HCT116 (cell line): ENCODE results near the gene PPIL1. TPM values are rescaled to one million over a fixed set of nuclear protein-coding genes. Genes with fewer than 3 reads are reported as not detected.

ENCODE experiments used
- ATAC-seq: fragments of 200-7000 bp; cut with Tn5 transposase; 2 replicates; pipeline ENCODE4 v1.9.1; 2020; ENCODE audit warnings: mild to moderate bottlenecking, moderate library complexity
- BruUV-seq: library from RNA; stranded (reverse); fragments of 400-500 nt; replicated peaks from 2 replicates; lab custom pipeline; 2021; lab: Mats Ljungman, UMichigan
- CTCF ChIA-PET: fragments of 300-600 bp; sonication (Branson Sonifier 250); formaldehyde crosslinking; loops from one replicate; lab custom pipeline; 2021; ENCODE audit warnings: antibody characterized with exemption; lab: Charles Lee
- POLR2A ChIA-PET: fragments of 300-600, 350-600 bp; sonication (Branson Sonifier 250); formaldehyde crosslinking; loops from one replicate; lab custom pipeline; 2021; ENCODE audit warnings: antibody characterized with exemption; lab: Charles Lee
- RAD21 ChIA-PET, 2 experiments: fragments of 300-600 bp; sonication (Branson Sonifier 250); formaldehyde crosslinking; loops; one replicate each; lab custom pipeline; 2023; ENCODE audit warnings: low total read pairs in 2 of 2; ENCODE audit not compliant: uncharacterized antibody in 2 of 2, unreplicated experiment in 2 of 2, low non-redundant PET in 1 of 2; lab: Charles Lee
- DNase-seq: peaks from one replicate; pipeline ENCODE4 v3.0.0-alpha.2; 2010; ENCODE audit warnings: low read depth, low spot score
- H2AFZ ChIP-seq: fragments of 200-600 bp; shearing (Covaris generic), sonication (generic); 2 replicates; pipeline ENCODE4 v1.6.1; 2017; ENCODE audit warnings: low read depth, mixed run types, mixed read lengths, antibody characterized with exemption, low read length; ENCODE audit not compliant: poor library complexity, severe bottlenecking
- H3K27ac ChIP-seq: 2 replicates; pipeline ENCODE4 v1.5.1; 2012; ENCODE audit warnings: low read depth, low read length
- H3K27me3 ChIP-seq: fragments of 200-600 bp; sonication (generic); 2 replicates; pipeline ENCODE4 v1.6.1; 2016; ENCODE audit warnings: mixed run types, low read length, mixed read lengths; ENCODE audit not compliant: insufficient read depth
- H3K36me3 ChIP-seq, 2 experiments: fragments of 200-500 bp in 1 of 2; fragments of 200-600 bp in 1 of 2; sonication (Bioruptor generic) in 1 of 2; sonication (generic) in 1 of 2; 2 replicates each; pipeline versions ENCODE4 v1.5.1 to v1.6.1; 2014 to 2016; ENCODE audit warnings: low read length in 2 of 2, inconsistent platforms in 1 of 2, mixed read lengths in 1 of 2, mixed run types in 1 of 2; ENCODE audit not compliant: insufficient read depth in 2 of 2, control insufficient read depth in 1 of 2
- H3K4me1 ChIP-seq, 2 experiments: fragments of 200-600 bp in 1 of 2; sonication (generic) in 1 of 2; 2 replicates each; pipeline versions ENCODE4 v1.5.1 to v1.6.1; 2012 to 2017; ENCODE audit warnings: low read length in 2 of 2, inconsistent platforms in 1 of 2, mild to moderate bottlenecking in 1 of 2, mixed read lengths in 1 of 2, mixed run types in 1 of 2, moderate library complexity in 1 of 2; ENCODE audit not compliant: insufficient read depth in 2 of 2, control insufficient read depth in 1 of 2
- H3K4me2 ChIP-seq: fragments of 200-600 bp; sonication (generic); 2 replicates; pipeline ENCODE4 v1.6.1; 2017; ENCODE audit warnings: mixed run types, low read length, mixed read lengths
- H3K4me3 ChIP-seq, 2 experiments: fragments of 200-600 bp in 1 of 2; sonication (generic) in 1 of 2; replicated peaks in 1 of 2; 2 replicates each; pipeline ENCODE4 v1.5.1; 2011 to 2016; ENCODE audit warnings: low read length in 2 of 2, control low read depth in 1 of 2, low read depth in 1 of 2, mild to moderate bottlenecking in 1 of 2, mixed read lengths in 1 of 2, mixed run types in 1 of 2
- H3K79me2 ChIP-seq: fragments of 200-600 bp; sonication (generic); 2 replicates; pipeline ENCODE4 v1.6.1; 2017; ENCODE audit warnings: mild to moderate bottlenecking, mixed run types, low read length, moderate library complexity, mixed read lengths; ENCODE audit not compliant: insufficient read depth
- H3K9ac ChIP-seq: fragments of 200-600 bp; sonication (generic); 2 replicates; pipeline ENCODE4 v1.6.1; 2016; ENCODE audit warnings: low read length, mixed read lengths
- H3K9me2 ChIP-seq: fragments of 200-600 bp; sonication (generic), shearing (Covaris generic); 2 replicates; pipeline ENCODE4 v1.6.1; 2017; ENCODE audit warnings: mixed run types, mild to moderate bottlenecking, moderate library complexity; ENCODE audit not compliant: insufficient read depth
- H3K9me3 ChIP-seq, 2 experiments: fragments of 200-500 bp in 1 of 2; fragments of 200-600 bp in 1 of 2; sonication (Bioruptor generic) in 1 of 2; sonication (generic) in 1 of 2; 2 replicates each; pipeline ENCODE4 v1.6.1; 2014 to 2017; ENCODE audit warnings: low read length in 2 of 2, mixed read lengths in 2 of 2, inconsistent platforms in 1 of 2, low read depth in 1 of 2, mild to moderate bottlenecking in 1 of 2, mixed run types in 1 of 2, moderate library complexity in 1 of 2; ENCODE audit not compliant: control insufficient read depth in 1 of 2, insufficient read depth in 1 of 2
- H4K20me1 ChIP-seq: fragments of 200-600 bp; sonication (generic), shearing (Covaris generic); 2 replicates; pipeline ENCODE4 v1.6.1; 2017; ENCODE audit warnings: mixed run types, mild to moderate bottlenecking, moderate library complexity; ENCODE audit not compliant: insufficient read depth
- CTCF ChIP-seq, 3 experiments: fragments of 200-600 bp in 1 of 3; sonication (generic) in 1 of 3; IDR thresholded peaks in 2 of 3; conservative IDR thresholded peaks in 1 of 3; 2 replicates each; pipeline ENCODE4 v1.5.1; 2012 to 2017; ENCODE audit warnings: low read depth in 2 of 3, low read length in 2 of 3, antibody characterized with exemption in 1 of 3, borderline replicate concordance in 1 of 3, control low read depth in 1 of 3, mild to moderate bottlenecking in 1 of 3, mixed read lengths in 1 of 3, mixed run types in 1 of 3, moderate library complexity in 1 of 3; ENCODE audit not compliant: insufficient read depth in 1 of 3
- EGR1 ChIP-seq: IDR thresholded peaks from 2 replicates; pipeline ENCODE4 v1.6.1; 2012; ENCODE audit warnings: low read depth
- ELF1 ChIP-seq: IDR thresholded peaks from 2 replicates; pipeline ENCODE4 v1.6.1; 2012; ENCODE audit warnings: low read depth, borderline replicate concordance
- EZH2 ChIP-seq: fragments of 200-600 bp; sonication (generic); IDR thresholded peaks from 2 replicates; pipeline ENCODE4 v1.6.1; 2017; ENCODE audit warnings: antibody characterized with exemption, mixed run types
- YY1 ChIP-seq: IDR thresholded peaks from 2 replicates; pipeline ENCODE4 v1.6.1; 2011; ENCODE audit warnings: low read length, low read depth, moderate library complexity, mild to moderate bottlenecking; ENCODE audit not compliant: insufficient replicate concordance; ENCODE audit errors: extremely low read depth
- ZBTB33 ChIP-seq: IDR thresholded peaks from 2 replicates; pipeline ENCODE4 v1.6.1; 2011; ENCODE audit warnings: mild to moderate bottlenecking, low read length, moderate library complexity; ENCODE audit not compliant: insufficient replicate concordance; ENCODE audit errors: extremely low read depth
- intact Hi-C: fragments of 100-400 bp; cut with micrococcal nuclease; formaldehyde crosslinking; loops from 2 replicates; pipeline ENCODE4 v1.10.0; 2022
- total RNA-seq: library from RNA; stranded (reverse); gene quantifications from one replicate; pipeline ENCODE4 v1.2.1, GENCODE V29; 2021; ENCODE audit not compliant: unreplicated experiment
- TF ChIP-seq, protein P1 (sequence below): IDR thresholded peaks from 2 replicates; pipeline ENCODE4 v1.6.1; 2012; ENCODE audit warnings: low read depth
- TF ChIP-seq, protein P2 (sequence below): IDR thresholded peaks from 2 replicates; pipeline ENCODE4 v1.6.1; 2012

Gene PPIL1
- total RNA-seq, 1 experiment from 2014 or later = 42.0 TPM

GRCh38 chr6:36824253-36824652, 50.4 kb downstream of the PPIL1 start (continued):
- no peak for TF ChIP-seq CTCF (IDR thresholded peaks at IDR 0.05 in 2 of 3, conservative IDR thresholded peaks at IDR 0.05 in 1 of 3; ENCODE audit: borderline replicate concordance in 1 of 3, insufficient read depth in 1 of 3, low read depth in 2 of 3, low read length in 2 of 3)
- TF ChIP-seq, protein P1, sequence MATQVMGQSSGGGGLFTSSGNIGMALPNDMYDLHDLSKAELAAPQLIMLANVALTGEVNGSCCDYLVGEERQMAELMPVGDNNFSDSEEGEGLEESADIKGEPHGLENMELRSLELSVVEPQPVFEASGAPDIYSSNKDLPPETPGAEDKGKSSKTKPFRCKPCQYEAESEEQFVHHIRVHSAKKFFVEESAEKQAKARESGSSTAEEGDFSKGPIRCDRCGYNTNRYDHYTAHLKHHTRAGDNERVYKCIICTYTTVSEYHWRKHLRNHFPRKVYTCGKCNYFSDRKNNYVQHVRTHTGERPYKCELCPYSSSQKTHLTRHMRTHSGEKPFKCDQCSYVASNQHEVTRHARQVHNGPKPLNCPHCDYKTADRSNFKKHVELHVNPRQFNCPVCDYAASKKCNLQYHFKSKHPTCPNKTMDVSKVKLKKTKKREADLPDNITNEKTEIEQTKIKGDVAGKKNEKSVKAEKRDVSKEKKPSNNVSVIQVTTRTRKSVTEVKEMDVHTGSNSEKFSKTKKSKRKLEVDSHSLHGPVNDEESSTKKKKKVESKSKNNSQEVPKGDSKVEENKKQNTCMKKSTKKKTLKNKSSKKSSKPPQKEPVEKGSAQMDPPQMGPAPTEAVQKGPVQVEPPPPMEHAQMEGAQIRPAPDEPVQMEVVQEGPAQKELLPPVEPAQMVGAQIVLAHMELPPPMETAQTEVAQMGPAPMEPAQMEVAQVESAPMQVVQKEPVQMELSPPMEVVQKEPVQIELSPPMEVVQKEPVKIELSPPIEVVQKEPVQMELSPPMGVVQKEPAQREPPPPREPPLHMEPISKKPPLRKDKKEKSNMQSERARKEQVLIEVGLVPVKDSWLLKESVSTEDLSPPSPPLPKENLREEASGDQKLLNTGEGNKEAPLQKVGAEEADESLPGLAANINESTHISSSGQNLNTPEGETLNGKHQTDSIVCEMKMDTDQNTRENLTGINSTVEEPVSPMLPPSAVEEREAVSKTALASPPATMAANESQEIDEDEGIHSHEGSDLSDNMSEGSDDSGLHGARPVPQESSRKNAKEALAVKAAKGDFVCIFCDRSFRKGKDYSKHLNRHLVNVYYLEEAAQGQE = no peak

- no peak overlapping the region for H3K4me2 ChIP-seq
- CTCF ChIA-PET = no interaction called here
- H3K27ac ChIP-seq = no peak overlapping the region
- BruUV-seq = no TSS peak
- DNase-seq = no peak
- no peak for ATAC-seq
- no peaks in the 10 kb centered on the region for H3K9me3 ChIP-seq
- H3K9me2 ChIP-seq = no peaks in the 10 kb centered on the region
- no peak for TF ChIP-seq ZBTB33
- TF ChIP-seq YY1 = no peak
- no peak for TF ChIP-seq ELF1
- no peak for TF ChIP-seq EGR1
- TF ChIP-seq EZH2 = no peak
- TF ChIP-seq, protein P2, sequence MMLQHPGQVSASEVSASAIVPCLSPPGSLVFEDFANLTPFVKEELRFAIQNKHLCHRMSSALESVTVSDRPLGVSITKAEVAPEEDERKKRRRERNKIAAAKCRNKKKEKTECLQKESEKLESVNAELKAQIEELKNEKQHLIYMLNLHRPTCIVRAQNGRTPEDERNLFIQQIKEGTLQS = no peak
- intact Hi-C loops = no loop called here
- H2AFZ ChIP-seq = no peak overlapping the region
- no peaks in the 10 kb centered on the region for H3K79me2 ChIP-seq
- H3K4me3 ChIP-seq = no peak overlapping the region
- H3K4me1 ChIP-seq = peaks cover 4 to 8% of the 10 kb centered on the region in 2 experiments; a peak in 3 of 4 replicates
- POLR2A ChIA-PET = no interaction called here
- RAD21 ChIA-PET = no interaction called here
- H3K36me3 ChIP-seq = no peaks in the 10 kb centered on the region
- H4K20me1 ChIP-seq = no peaks in the 10 kb centered on the region
- no peaks in the 10 kb centered on the region for H3K27me3 ChIP-seq
- H3K9ac ChIP-seq = no peak overlapping the region
Measured at GRCh38 chr6:36823421-36824096, 51.0 kb downstream of the PPIL1 start.
